AG10803 (cell line): ENCODE measurements around the gene CTCFL.

Source experiments
- DNase-seq: peaks from one replicate; pipeline ENCODE4 v3.0.0; 2010; ENCODE audit warnings: low read depth
- H3K4me3 ChIP-seq: 2 replicates; pipeline ENCODE4 v1.5.1; 2011; ENCODE audit warnings: mild to moderate bottlenecking, low read length, control low read depth
- CTCF ChIP-seq: conservative IDR thresholded peaks from 2 replicates; pipeline ENCODE4 v1.5.1; 2011; ENCODE audit warnings: mild to moderate bottlenecking, low read length, control low read depth, inconsistent platforms

The CTCFL gene

GRCh38 chr20:57507477-57507876 lies 17.5 kb downstream of the CTCFL start:
- DNase-seq, result peak; percentile 13
- TF ChIP-seq CTCF, result no peak
- H3K4me3 ChIP-seq, result no peak overlapping the region

- H3K4me3 ChIP-seq, result no peak overlapping the region
- no peak for TF ChIP-seq CTCF
- DNase-seq, result no peak
Observed at GRCh38 chr20:57505979-57506378, 19.0 kb downstream of the CTCFL start.

- no peak overlapping the region for H3K4me3 ChIP-seq
- no peak for DNase-seq
- no peak for TF ChIP-seq CTCF
Observed at GRCh38 chr20:57504411-57504810, 20.5 kb downstream of the CTCFL start.

- no peak for TF ChIP-seq CTCF
- no peak overlapping the region for H3K4me3 ChIP-seq
- DNase-seq, result no peak
Observed at GRCh38 chr20:57503035-57503658, 21.8 kb downstream of the CTCFL start.

GRCh38 chr20:57502336-57502700 lies 22.6 kb downstream of the CTCFL start:
- TF ChIP-seq CTCF, result no peak
- H3K4me3 ChIP-seq, result no peak overlapping the region
- DNase-seq, result no peak

- no peak overlapping the region for H3K4me3 ChIP-seq
- TF ChIP-seq CTCF, result no peak
- peak; percentile 46 for DNase-seq
Observed at GRCh38 chr20:57501461-57502335, 23.2 kb downstream of the CTCFL start.

GRCh38 chr20:57500962-57501361 lies 24.0 kb downstream of the CTCFL start:
- no peak for TF ChIP-seq CTCF

More at GRCh38 chr20:57500962-57501361, 24.0 kb downstream of the CTCFL start:
- no peak overlapping the region for H3K4me3 ChIP-seq
- DNase-seq, result no peak
